Erythroblast (primary cell): Measurements from ENCODE around the gene MEGF11.

Experiments
- GATA1 ChIP-seq: IDR thresholded peaks from 2 replicates; pipeline ENCODE4 v1.6.1; 2011; ENCODE audit warnings: low read depth, mild to moderate bottlenecking, control low read depth, low read length, moderate library complexity
- POLR2A ChIP-seq: IDR thresholded peaks from 2 replicates; pipeline ENCODE4 v1.6.1; 2011; ENCODE audit warnings: mild to moderate bottlenecking, low read length

DNA sequence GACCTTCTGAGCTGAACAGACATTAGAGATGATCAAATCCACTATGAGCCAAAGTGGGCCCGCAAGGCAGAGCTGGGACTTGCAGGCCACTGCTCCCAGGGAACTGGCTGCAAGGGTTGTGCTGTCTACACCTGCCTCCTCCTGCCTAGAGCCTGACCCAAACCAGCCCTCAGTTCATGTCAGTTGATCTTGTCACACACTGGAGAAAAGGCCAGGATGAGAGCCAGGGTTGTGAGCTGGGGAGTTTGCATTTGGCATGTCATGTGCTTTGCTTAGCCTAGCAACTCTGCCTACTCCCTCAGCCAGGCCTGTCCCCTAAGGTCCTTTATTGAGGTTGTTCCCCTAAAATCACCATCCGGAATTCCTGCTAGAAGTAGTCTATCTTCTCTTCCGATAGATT lies 316.5 kb downstream of the MEGF11 start:
- TF ChIP-seq POLR2A (no peak), GATA1 (no peak)
